Measurements from ENCODE around the gene RPL14. TPM values are rescaled to one million over a fixed set of nuclear protein-coding genes. Genes with fewer than 3 reads are reported as not detected.
"Not testable (repeated sequence)": the region's sequence is repeated elsewhere in the genome, so short reads cannot be mapped to it uniquely, and the experiment has no call there.

The RPL14 gene
- total RNA-seq, 1 donor from 2014 or later: 2,616 TPM

DNA sequence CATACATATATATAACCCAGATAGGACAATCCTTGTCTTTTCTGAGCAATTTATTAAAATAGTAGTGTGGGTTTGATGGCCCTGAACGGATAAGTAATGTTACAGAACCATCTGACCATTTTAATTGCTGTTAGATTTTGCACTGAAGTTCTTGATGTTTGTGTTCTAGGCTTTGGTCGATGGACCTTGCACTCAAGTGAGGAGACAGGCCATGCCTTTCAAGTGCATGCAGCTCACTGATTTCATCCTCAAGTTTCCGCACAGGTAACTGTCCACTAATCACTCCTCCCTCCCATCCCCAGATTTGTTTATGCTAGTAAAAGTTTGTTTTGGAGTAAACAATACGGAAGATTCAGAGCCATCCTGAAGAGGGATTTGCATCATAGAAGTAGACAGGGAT lies 1.3 kb downstream of the RPL14 start:
- ChIA-PET POLR2A (interaction anchor here (1.0 to 2.1 kb wide), 4 partner anchors 18 to 741 kb away, joined by 3 to 23 read pairs (median 14); partner anchors contain the start of genes CTNNB1, ZNF619, ZNF620 and ZNF621), CTCF (no interaction called here)
- H3K4me1 Mint-ChIP-seq: peaks cover 39% of the 10 kb centered on the region
- H3K36me3 Mint-ChIP-seq (ENCODE audit: low read depth): peaks cover 55% of the 10 kb centered on the region
- peak overlapping the region; percentile 83 for H3K27ac Mint-ChIP-seq
- H3K27me3 Mint-ChIP-seq: no peaks in the 10 kb centered on the region
- peak overlapping the region; percentile 89 for H3K4me3 Mint-ChIP-seq
- intact Hi-C loops (cut with micrococcal nuclease): loop anchor here (5.0 to 10.0 kb wide), 3 partner anchors 49 to 1404 kb away; partner anchors contain the start of genes SCN11A, SLC25A38, WDR48 and ZNF620
- DNase-seq (no peak), ATAC-seq (ENCODE audit: low read depth) (no peak)
- H3K9me3 Mint-ChIP-seq: no peaks in the 10 kb centered on the region
- TF ChIP-seq, protein P1, sequence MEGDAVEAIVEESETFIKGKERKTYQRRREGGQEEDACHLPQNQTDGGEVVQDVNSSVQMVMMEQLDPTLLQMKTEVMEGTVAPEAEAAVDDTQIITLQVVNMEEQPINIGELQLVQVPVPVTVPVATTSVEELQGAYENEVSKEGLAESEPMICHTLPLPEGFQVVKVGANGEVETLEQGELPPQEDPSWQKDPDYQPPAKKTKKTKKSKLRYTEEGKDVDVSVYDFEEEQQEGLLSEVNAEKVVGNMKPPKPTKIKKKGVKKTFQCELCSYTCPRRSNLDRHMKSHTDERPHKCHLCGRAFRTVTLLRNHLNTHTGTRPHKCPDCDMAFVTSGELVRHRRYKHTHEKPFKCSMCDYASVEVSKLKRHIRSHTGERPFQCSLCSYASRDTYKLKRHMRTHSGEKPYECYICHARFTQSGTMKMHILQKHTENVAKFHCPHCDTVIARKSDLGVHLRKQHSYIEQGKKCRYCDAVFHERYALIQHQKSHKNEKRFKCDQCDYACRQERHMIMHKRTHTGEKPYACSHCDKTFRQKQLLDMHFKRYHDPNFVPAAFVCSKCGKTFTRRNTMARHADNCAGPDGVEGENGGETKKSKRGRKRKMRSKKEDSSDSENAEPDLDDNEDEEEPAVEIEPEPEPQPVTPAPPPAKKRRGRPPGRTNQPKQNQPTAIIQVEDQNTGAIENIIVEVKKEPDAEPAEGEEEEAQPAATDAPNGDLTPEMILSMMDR (IDR thresholded peaks at IDR 0.05): no peak

DNA sequence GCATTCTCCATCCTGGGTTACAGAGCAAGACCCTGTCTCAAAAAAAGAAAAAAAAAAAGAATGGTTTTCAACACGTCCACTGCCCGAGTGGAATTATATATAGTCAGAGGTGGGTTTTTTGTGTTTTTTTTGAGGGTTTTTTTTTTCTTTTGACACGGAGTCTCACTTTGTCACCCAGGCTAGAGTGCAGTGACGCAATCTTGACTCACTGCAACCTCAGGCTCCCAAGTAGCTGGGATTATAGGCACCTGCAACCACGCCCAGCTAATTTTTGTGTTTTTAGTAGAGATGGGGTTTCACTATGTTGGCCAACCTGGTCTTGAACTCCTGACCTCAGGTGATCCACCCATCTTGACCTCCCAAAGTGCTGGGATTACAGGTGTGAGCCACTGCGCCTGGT lies 3.3 kb downstream of the RPL14 start:
- ATAC-seq (ENCODE audit: low read depth); intact Hi-C loops (cut with micrococcal nuclease); H3K9me3 Mint-ChIP-seq; DNase-seq; H3K27ac Mint-ChIP-seq; CTCF ChIA-PET; H3K27me3 Mint-ChIP-seq; H3K4me3 Mint-ChIP-seq: not testable (repeated sequence)
- Mint-ChIP-seq H3K4me1 (peaks cover 33% of the 10 kb centered on the region), H3K36me3 (ENCODE audit: low read depth) (peaks cover 75% of the 10 kb centered on the region)
- POLR2A ChIA-PET: interaction anchor here (0.6 to 1.6 kb wide), 5 partner anchors 8 to 1548 kb away, joined by 3 to 8 read pairs (median 5); partner anchors contain the start of gene ZNF619

DNA sequence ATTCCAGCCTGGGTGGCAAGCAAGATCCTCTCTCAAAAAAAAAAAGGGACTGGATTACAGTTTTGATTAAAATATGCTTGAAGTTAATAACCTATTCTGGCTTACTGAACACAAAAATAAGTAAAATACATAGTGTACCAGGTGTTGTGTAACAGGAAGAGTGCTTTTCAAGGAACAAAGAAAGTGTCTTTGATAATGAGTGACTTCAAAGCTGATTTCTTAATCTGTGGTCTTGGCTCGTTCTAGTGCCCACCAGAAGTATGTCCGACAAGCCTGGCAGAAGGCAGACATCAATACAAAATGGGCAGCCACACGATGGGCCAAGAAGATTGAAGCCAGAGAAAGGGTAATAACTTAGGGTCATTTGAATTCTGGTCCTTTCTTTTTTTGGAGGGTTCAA lies 4.0 kb downstream of the RPL14 start:
- no peak for DNase-seq
- intact Hi-C loops (cut with micrococcal nuclease): no loop called here
- H3K27me3 Mint-ChIP-seq: no peaks in the 10 kb centered on the region
- peaks cover 31% of the 10 kb centered on the region for H3K4me1 Mint-ChIP-seq
- ChIA-PET POLR2A (interaction anchor here (0.6 to 1.6 kb wide), 3 partner anchors 7 to 127 kb away, joined by 3 to 7 read pairs (median 6); partner anchors contain the start of gene ZNF619), CTCF (no interaction called here)
- ATAC-seq (ENCODE audit: low read depth): no peak
- H3K36me3 Mint-ChIP-seq (ENCODE audit: low read depth): peaks cover 80% of the 10 kb centered on the region
- TF ChIP-seq, protein P1 (IDR thresholded peaks at IDR 0.05): no peak
- no peaks in the 10 kb centered on the region for H3K9me3 Mint-ChIP-seq
- no peak overlapping the region for H3K27ac Mint-ChIP-seq
- no peak overlapping the region for H3K4me3 Mint-ChIP-seq

DNA sequence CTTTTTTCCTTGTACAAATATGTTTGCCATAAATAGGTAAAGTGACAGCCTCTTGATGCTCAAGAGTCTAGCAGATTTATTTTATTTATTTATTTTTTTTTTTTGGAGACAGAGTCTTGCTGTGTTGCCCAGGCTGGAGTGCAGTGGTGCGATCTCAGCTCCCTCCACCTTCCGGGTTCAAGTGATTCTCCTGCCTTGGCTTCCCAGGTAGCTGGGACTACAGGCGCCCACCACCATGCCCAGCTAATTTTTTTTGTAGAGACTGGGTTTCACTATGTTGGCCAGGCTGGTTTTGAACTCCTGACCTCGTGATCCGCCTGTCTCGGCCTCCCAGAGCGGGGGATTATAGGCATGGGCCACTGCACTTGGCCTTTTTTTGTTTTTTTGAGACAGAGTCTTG lies 5.7 kb downstream of the RPL14 start:
- H3K4me3 Mint-ChIP-seq; ATAC-seq (ENCODE audit: low read depth); H3K9me3 Mint-ChIP-seq; DNase-seq; CTCF ChIA-PET; intact Hi-C loops (cut with micrococcal nuclease); H3K27me3 Mint-ChIP-seq; H3K27ac Mint-ChIP-seq: not testable (repeated sequence)
- POLR2A ChIA-PET: interaction anchor here (1.1 to 1.3 kb wide), 2 partner anchors 9 to 12 kb away, joined by 3 read pairs; no protein-coding TSS in a partner anchor
- Mint-ChIP-seq H3K36me3 (ENCODE audit: low read depth) (peaks cover 79% of the 10 kb centered on the region), H3K4me1 (peaks cover 23% of the 10 kb centered on the region)

DNA sequence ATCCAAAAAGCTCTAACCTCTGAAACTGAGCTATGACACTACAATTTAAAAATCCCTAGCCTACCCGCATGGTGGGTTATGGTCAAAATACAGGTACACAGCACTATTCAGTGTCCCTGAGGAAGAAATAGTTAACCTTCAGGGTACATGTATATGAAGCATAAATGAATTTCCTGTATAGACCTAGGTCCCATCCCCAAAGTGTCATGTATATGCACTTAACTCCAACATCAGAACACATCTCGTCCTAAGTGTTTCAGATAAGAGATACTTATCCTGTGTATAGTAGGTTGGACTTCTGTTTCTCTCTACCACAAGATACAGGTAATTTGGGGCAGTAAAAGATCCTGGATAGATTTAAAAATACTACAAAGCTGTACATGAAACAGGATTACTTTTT lies 6.4 kb downstream of the RPL14 start:
- Mint-ChIP-seq H3K4me3 (no peak overlapping the region), H3K27me3 (no peaks in the 10 kb centered on the region), H3K9me3 (no peaks in the 10 kb centered on the region), H3K27ac (no peak overlapping the region), H3K4me1 (peaks cover 15% of the 10 kb centered on the region), H3K36me3 (ENCODE audit: low read depth) (peaks cover 75% of the 10 kb centered on the region)
- ChIA-PET POLR2A (interaction anchor here (0.8 to 1.3 kb wide), 3 partner anchors 10 to 13 kb away, joined by 3 to 7 read pairs (median 3); partner anchors contain the start of gene ZNF619), CTCF (no interaction called here)
- TF ChIP-seq, protein P1 (IDR thresholded peaks at IDR 0.05): no peak
- ATAC-seq (ENCODE audit: low read depth) (no peak), DNase-seq (no peak)
- intact Hi-C loops (cut with micrococcal nuclease): no loop called here

DNA sequence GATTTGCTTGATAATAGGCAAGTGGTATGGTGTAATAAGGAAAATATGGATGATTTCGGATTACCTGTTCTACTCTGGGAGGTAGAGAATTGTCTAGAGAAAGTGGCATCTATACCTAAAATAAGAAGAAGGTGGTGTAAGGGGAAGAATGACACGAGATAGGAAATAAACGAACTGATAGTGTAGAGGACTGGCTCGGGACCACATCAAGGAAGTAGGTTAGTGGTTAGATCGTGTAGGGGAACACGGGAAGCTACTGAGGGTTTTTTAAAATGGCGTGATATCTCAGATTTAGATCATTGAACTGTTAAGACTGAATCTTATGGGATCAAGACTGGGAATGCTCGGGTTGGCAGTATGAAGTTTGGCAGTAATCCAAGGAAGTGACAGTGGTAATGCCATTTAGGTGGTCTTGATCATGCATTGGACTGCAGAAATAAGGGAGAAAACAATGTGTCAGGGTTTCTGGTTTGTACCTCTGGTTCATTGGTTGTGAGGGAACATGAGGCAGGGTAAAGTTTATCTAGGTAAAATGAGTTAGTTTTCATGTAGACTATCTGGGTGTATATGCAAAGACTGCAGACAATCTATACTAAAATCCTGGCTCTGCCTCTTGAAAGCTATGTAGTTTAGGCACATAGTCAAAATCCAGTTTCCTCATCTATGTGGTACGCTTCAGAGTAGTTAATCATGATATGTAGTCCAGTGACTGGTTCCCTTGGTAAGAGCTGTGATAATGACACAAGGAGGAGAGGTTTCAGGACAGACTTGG lies 7.4 kb downstream of the RPL14 start:
- intact Hi-C loops (cut with micrococcal nuclease): no loop called here
- peaks cover 66% of the 10 kb centered on the region for H3K36me3 Mint-ChIP-seq (ENCODE audit: low read depth)
- TF ChIP-seq, protein P1 (IDR thresholded peaks at IDR 0.05): no peak
- no peak overlapping the region for H3K27ac Mint-ChIP-seq
- ChIA-PET POLR2A (interaction anchor here (0.6 kb wide), 1 partner anchor 14 kb away, joined by 3 read pairs; no protein-coding TSS in a partner anchor), CTCF (no interaction called here)
- H3K27me3 Mint-ChIP-seq: no peaks in the 10 kb centered on the region
- H3K4me3 Mint-ChIP-seq: no peak overlapping the region
- DNase-seq: no peak
- ATAC-seq (ENCODE audit: low read depth): no peak
- no peaks in the 10 kb centered on the region for H3K9me3 Mint-ChIP-seq
- H3K4me1 Mint-ChIP-seq: peaks cover 6% of the 10 kb centered on the region
